Body of pancreas (tissue), 4 donors: ENCODE data around the gene TNFAIP8. TPM values are rescaled to one million over a fixed set of nuclear protein-coding genes. Genes with fewer than 3 reads are reported as not detected.

ENCODE experiments used
- ATAC-seq: fragments of 150-250 bp; one replicate; pipeline ENCODE4 v1.9.1; 2016
- DNase-seq, 4 donors: peaks; one replicate each; pipeline ENCODE4 v3.0.0-alpha.2; 2019
- H3K27ac ChIP-seq, 4 donors: fragments of 200-600 bp; sonication (generic); 1 replicate in 3 of 4; 2 replicates in 1 of 4; pipeline versions ENCODE4 v1.5.1 to v1.6.1; 2016 to 2019; ENCODE audit warnings: mild to moderate bottlenecking in 1 of 4, mixed read lengths in 1 of 4, moderate library complexity in 1 of 4
- H3K27me3 ChIP-seq, 2 donors: fragments of 200-600 bp; sonication (generic); one replicate each; pipeline ENCODE4 v1.6.0; 2016; ENCODE audit warnings: mild to moderate bottlenecking in 1 of 2
- H3K36me3 ChIP-seq, 2 donors: fragments of 200-600 bp; sonication (generic); replicated peaks in 1 of 2; 2 replicates each; pipeline ENCODE4 v1.5.1; 2016; ENCODE audit warnings: low read depth in 2 of 2; ENCODE audit not compliant: insufficient read depth in 1 of 2
- H3K4me1 ChIP-seq: fragments of 200-600 bp; sonication (generic); one replicate; pipeline ENCODE4 v1.6.0; 2016
- H3K4me3 ChIP-seq, 2 donors: fragments of 200-600 bp; sonication (generic); 1 replicate in 1 of 2; 2 replicates in 1 of 2; pipeline ENCODE4 v1.5.1; 2016 to 2019
- H3K9me3 ChIP-seq, 3 donors: fragments of 200-600 bp; sonication (generic); 1 replicate in 2 of 3; 2 replicates in 1 of 3; pipeline ENCODE4 v1.5.1; 2016
- POLR2A ChIP-seq, 3 donors: fragments of 450-650 bp; IDR thresholded peaks; one replicate each; pipeline ENCODE4 v1.6.1; 2016; ENCODE audit warnings: antibody characterized with exemption in 3 of 3, mild to moderate bottlenecking in 2 of 3
- WGBS, 2 donors: methylation state at CpG; one replicate each; pipeline ENCODE4 v1.1.5; 2017; 5-methylcytosine and 5-hydroxymethylcytosine counted together
- intact Hi-C: fragments of 100-400 bp; cut with DNase I; formaldehyde crosslinking; loops from one replicate; pipeline ENCODE4 v1.15.1; 2023
- total RNA-seq, 2 donors: library from RNA; depleted of rRNA; stranded (reverse); fragments of >200 nt; gene quantifications; one replicate each; pipeline ENCODE4 v1.1.0, GENCODE V29; 2016
- TF ChIP-seq, protein P1 (sequence below), 7 experiments: fragments of 450-650 bp in 4 of 7; fragments of 200-600 bp in 3 of 7; sonication (generic) in 3 of 7; IDR thresholded peaks; one replicate each; pipeline ENCODE4 v1.5.1; 2016 to 2019; ENCODE audit warnings: antibody characterized with exemption in 7 of 7

TNFAIP8 gene
- total RNA-seq, 2 donors from 2014 or later: 15.8 to 32.3 TPM

DNA sequence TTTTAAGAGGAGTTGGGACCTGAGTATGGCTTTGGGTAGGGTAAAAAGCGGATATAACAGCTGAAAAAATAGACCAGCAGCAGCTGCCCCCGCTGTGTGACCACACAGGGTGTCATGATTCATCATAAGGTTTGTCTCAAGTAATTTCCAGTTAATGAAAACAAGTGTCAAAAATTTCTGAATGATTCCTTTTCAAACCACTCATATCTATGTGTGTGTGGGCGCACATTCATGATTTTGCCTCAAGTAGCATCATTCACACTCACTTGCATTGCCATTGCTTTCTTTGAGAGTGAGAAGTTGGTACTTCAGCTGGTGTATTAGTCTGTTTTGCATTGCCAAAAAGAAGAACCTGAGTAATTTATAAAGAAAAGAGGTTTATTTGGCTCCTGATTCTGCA lies 12.1 kb upstream of the TNFAIP8 start:
- DNase-seq: no peak
- H3K27ac ChIP-seq: no peak overlapping the region
- intact Hi-C loops: no loop called here
- H3K27me3 ChIP-seq: no peaks in the 10 kb centered on the region
- no peak for ATAC-seq
- no peaks in the 10 kb centered on the region for H3K9me3 ChIP-seq
- no peaks in the 10 kb centered on the region for H3K36me3 ChIP-seq
- no peak overlapping the region for H3K4me3 ChIP-seq
- peaks cover 7% of the 10 kb centered on the region for H3K4me1 ChIP-seq
- TF ChIP-seq, protein P1, sequence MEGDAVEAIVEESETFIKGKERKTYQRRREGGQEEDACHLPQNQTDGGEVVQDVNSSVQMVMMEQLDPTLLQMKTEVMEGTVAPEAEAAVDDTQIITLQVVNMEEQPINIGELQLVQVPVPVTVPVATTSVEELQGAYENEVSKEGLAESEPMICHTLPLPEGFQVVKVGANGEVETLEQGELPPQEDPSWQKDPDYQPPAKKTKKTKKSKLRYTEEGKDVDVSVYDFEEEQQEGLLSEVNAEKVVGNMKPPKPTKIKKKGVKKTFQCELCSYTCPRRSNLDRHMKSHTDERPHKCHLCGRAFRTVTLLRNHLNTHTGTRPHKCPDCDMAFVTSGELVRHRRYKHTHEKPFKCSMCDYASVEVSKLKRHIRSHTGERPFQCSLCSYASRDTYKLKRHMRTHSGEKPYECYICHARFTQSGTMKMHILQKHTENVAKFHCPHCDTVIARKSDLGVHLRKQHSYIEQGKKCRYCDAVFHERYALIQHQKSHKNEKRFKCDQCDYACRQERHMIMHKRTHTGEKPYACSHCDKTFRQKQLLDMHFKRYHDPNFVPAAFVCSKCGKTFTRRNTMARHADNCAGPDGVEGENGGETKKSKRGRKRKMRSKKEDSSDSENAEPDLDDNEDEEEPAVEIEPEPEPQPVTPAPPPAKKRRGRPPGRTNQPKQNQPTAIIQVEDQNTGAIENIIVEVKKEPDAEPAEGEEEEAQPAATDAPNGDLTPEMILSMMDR (IDR thresholded peaks at IDR 0.05): no peak
- TF ChIP-seq POLR2A (IDR thresholded peaks at IDR 0.05): no peak
- 83 to 90% methylated on average over 3 of the region's 3 CpGs for WGBS, 2 donors

DNA sequence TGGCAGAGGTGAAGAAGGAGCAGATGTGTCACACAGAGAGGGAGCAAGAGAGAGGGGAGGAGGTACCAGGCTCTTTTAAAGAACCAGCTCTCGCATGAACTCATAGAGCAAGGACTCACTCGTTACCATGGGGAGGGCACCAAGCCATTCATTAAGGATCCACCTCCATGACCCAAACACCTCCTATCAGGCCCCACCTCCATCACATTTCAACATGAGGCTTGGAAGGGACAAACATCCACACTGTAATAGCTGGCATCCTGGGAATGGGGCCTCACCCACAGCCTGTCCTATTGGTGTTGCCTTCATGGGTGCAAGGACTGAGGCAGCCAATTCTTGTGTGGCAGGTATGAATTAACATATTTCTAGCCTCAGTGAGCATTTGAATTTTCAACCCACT lies 11.6 kb upstream of the TNFAIP8 start:
- Histone ChIP-seq H3K9me3 (no peaks in the 10 kb centered on the region), H3K27ac (no peak overlapping the region), H3K4me3 (no peak overlapping the region), H3K27me3 (no peaks in the 10 kb centered on the region), H3K4me1 (peaks cover 7% of the 10 kb centered on the region), H3K36me3 (no peaks in the 10 kb centered on the region)
- no peak for ATAC-seq
- 60 to 69% methylated on average over 2 of the region's 2 CpGs for WGBS, 2 donors
- TF ChIP-seq POLR2A (IDR thresholded peaks at IDR 0.05): no peak
- TF ChIP-seq, protein P1 (IDR thresholded peaks at IDR 0.05): no peak
- no peak for DNase-seq
- intact Hi-C loops: no loop called here

GRCh38 chr5:119345861-119346260 lies 10.0 kb upstream of the TNFAIP8 start:
- no peak overlapping the region for H3K4me3 ChIP-seq
- intact Hi-C loops: no loop called here
- DNase-seq: no peak
- H3K27me3 ChIP-seq: no peaks in the 10 kb centered on the region
- H3K36me3 ChIP-seq: no peaks in the 10 kb centered on the region
- no peaks in the 10 kb centered on the region for H3K9me3 ChIP-seq
- no peak overlapping the region for H3K27ac ChIP-seq
- no peak for TF ChIP-seq POLR2A (IDR thresholded peaks at IDR 0.05)
- TF ChIP-seq, protein P1 (IDR thresholded peaks at IDR 0.05): no peak
- peaks cover 7% of the 10 kb centered on the region for H3K4me1 ChIP-seq
- WGBS, 2 donors: 56 to 66% methylated on average over 3 of the region's 3 CpGs
- no peak for ATAC-seq

GRCh38 chr5:119346394-119346793 lies 9.4 kb upstream of the TNFAIP8 start:
- WGBS, 2 donors: 74 to 91% methylated on average over 2 of the region's 2 CpGs
- Histone ChIP-seq H3K36me3 (no peaks in the 10 kb centered on the region), H3K27me3 (no peaks in the 10 kb centered on the region), H3K9me3 (no peaks in the 10 kb centered on the region), H3K4me1 (peaks cover 3% of the 10 kb centered on the region), H3K27ac (no peak overlapping the region), H3K4me3 (no peak overlapping the region)
- TF ChIP-seq, protein P1 (IDR thresholded peaks at IDR 0.05): no peak
- no peak for TF ChIP-seq POLR2A (IDR thresholded peaks at IDR 0.05)
- intact Hi-C loops: no loop called here
- no peak for ATAC-seq
- DNase-seq: no peak

GRCh38 chr5:119347574-119347973 lies 8.2 kb upstream of the TNFAIP8 start:
- TF ChIP-seq, protein P1 (IDR thresholded peaks at IDR 0.05): no peak
- no peak for TF ChIP-seq POLR2A (IDR thresholded peaks at IDR 0.05)
- H3K27me3 ChIP-seq: no peaks in the 10 kb centered on the region
- no peaks in the 10 kb centered on the region for H3K9me3 ChIP-seq
- intact Hi-C loops: no loop called here
- H3K4me1 ChIP-seq: no peaks in the 10 kb centered on the region
- no peak overlapping the region for H3K27ac ChIP-seq
- no peak overlapping the region for H3K4me3 ChIP-seq
- 23 to 85% methylated on average over 1 of the region's 1 CpG for WGBS, 2 donors
- ATAC-seq: no peak
- H3K36me3 ChIP-seq: no peaks in the 10 kb centered on the region
- DNase-seq: no peak
